HG03432 (cell line): ENCODE results near the gene NEDD9.

Source experiments
- ATAC-seq: cut with Tn5 transposase; IDR thresholded peaks from one replicate; pipeline ENCODE4 v1.9.1; 2021; ENCODE audit warnings: mild to moderate bottlenecking, moderate library complexity; ENCODE audit not compliant: unreplicated experiment

Gene NEDD9

GRCh38 chr6:11232193-11232769, at the start of gene NEDD9:
NEDD9 (minus strand) TSS chr6:11232668; CDS start chr6:11232515, 153 bp downstream.
- peak; percentile 98 for ATAC-seq

- ATAC-seq = no peak
Measured at GRCh38 chr6:11282245-11282644, 49.8 kb upstream of the NEDD9 start.

- ATAC-seq = no peak
Measured at GRCh38 chr6:11280394-11280793, 47.9 kb upstream of the NEDD9 start.

- ATAC-seq = no peak
Measured at GRCh38 chr6:11279284-11279689, 46.8 kb upstream of the NEDD9 start.

GRCh38 chr6:11278207-11278559, 45.7 kb upstream of the NEDD9 start:
- no peak for ATAC-seq

GRCh38 chr6:11277275-11278206, 45.1 kb upstream of the NEDD9 start:
- peak; percentile 62 for ATAC-seq

- no peak for ATAC-seq
Measured at GRCh38 chr6:11276911-11277274, 44.4 kb upstream of the NEDD9 start.

- ATAC-seq = no peak
Measured at GRCh38 chr6:11276228-11276627, 43.8 kb upstream of the NEDD9 start.

- ATAC-seq = peak; percentile 80
Measured at GRCh38 chr6:11275598-11275997, 43.1 kb upstream of the NEDD9 start.

- no peak for ATAC-seq
Measured at GRCh38 chr6:11273406-11274065, 41.1 kb upstream of the NEDD9 start.

- no peak for ATAC-seq
Measured at GRCh38 chr6:11272491-11273192, 40.2 kb upstream of the NEDD9 start.

- no peak for ATAC-seq
Measured at GRCh38 chr6:11271228-11272020, 39.0 kb upstream of the NEDD9 start.

GRCh38 chr6:11270030-11271027, 37.9 kb upstream of the NEDD9 start:
- no peak for ATAC-seq

GRCh38 chr6:11268978-11269377, 36.5 kb upstream of the NEDD9 start:
- no peak for ATAC-seq

- ATAC-seq = no peak
Measured at GRCh38 chr6:11266926-11267325, 34.5 kb upstream of the NEDD9 start.

GRCh38 chr6:11265932-11266331, 33.5 kb upstream of the NEDD9 start:
- no peak for ATAC-seq

- no peak for ATAC-seq
Measured at GRCh38 chr6:11264100-11264499, 31.6 kb upstream of the NEDD9 start.

GRCh38 chr6:11263291-11263775, 30.9 kb upstream of the NEDD9 start:
- ATAC-seq = no peak

GRCh38 chr6:11262242-11262641, 29.8 kb upstream of the NEDD9 start:
- ATAC-seq = no peak
